ENCODE results near the gene ABCB8. TPM values are rescaled to one million over a fixed set of nuclear protein-coding genes. Genes with fewer than 3 reads are reported as not detected.

The ABCB8 gene
- 27.5 TPM for total RNA-seq

DNA sequence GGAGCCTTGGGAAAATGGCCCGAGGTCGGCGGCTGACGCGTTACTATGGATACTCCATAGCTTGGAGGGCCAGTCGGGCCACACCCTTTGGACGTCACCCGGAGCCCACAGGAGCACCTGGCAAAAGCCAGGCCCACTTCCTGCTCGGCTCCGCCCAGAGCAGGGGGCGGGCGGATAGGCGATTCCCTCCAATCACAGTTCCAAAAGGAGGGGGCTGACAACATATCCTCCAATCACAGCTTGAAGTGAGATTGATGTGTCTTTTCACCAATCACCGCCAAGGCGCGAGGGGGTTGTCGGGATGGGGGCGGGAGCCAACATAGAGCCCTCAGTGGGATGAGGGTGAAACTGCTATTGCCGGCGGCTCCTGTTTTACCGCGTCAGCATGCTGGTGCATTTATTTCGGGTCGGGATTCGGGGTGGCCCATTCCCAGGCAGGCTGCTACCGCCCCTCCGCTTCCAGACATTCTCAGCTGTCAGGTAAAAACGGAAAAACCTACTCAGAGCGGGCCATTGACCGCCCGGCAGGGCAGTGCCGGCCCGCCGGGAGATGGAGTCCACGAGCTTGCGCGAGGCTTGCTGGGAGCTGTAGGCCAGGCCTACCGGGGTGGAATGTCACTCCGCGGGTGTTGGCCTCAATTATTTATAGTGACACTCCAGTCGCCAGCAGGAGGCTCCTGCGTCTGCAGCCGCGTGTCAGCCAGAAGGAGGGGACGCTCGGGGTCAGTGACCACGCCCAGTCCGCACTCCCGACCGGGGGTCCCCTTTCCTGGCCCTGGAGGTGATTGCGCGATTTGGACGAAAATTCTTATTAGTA, at the start of gene ABCB8:
ABCB8 (plus strand) TSS at position 320 of the 817 bp plus-strand sequence; CDS start at position 386, 66 bp downstream.
- DNase-seq (ENCODE audit: low read depth in 2 of 3, low spot score in 2 of 3), result peak; percentile 93 to 99 (median 98)

DNA sequence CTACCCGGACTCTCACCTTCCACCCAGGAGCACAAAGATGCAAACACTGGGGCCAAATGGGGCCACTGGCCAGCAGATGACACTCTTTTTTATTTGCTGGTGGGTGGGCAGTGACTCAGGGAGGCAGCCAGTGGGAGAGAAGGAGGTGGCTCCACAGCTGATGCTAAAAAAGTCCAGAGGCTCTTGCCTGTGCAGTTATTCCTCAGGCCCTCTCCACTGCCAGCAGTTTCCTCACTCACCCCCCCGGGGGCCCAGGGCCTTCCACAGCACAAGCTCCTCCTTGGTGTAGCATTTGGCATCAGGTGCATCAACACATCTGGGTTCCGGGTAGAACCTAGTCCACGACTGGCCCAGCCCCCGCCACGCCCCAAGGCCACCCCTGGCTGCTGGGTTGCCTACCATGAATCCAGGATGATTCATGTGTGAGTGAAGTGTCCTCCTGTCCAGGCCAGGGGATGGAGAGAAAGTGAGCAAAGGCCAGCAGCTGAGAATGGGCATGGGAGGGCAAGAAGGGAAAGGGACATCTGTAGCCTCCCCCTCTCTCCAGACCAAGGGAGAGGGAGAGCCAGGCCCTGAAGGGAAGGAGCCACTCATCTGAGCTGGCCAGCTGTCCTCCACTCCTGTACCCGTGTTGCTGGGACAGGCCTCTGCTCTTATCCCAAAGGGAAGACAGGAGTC, 48.4 kb upstream of the ABCB8 start:
- DNase-seq (ENCODE audit: low read depth in 2 of 3, low spot score in 2 of 3), result no peak

DNA sequence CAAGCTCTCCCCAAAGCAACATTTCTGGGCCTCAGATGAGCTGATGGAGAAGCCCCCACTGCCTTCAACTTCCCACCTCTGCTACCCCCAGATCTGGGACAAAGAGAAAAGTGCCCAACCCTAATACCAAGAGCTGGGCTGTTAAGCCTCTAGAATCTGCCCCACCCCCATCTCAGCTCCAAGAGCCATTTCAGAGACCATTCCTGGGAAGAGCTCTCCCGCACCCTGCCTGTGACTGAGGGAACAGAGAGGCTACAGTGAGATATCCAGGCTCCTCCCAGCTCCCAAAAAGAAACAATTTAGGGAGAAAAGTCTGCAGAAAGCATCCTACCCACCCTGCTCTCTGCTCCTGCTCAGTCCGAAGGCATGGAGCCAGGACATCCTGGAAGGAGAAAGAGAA, 47.6 kb upstream of the ABCB8 start:
- no peak for DNase-seq (ENCODE audit: low read depth in 2 of 3, low spot score in 2 of 3)

DNA sequence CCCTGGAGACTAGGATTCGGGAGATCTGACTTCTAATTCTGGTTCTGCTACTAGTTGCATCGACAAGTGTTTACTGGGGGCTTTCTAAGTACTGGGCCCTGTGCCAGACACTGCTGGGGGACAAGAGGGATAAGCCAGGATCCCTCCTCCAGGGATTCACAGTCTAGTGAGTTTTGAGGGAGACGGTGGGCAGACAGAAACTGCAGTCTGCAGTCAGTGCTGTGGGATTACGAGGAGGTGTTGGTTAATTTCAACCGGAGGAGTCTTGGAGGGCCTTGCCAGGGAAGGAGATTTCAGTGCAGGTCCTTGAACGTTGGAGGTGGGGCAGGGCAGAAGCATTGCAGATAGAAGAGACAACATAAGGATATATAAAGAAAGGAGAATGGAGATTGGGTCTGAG, 46.6 kb upstream of the ABCB8 start:
- DNase-seq (ENCODE audit: low read depth in 2 of 3, low spot score in 2 of 3), result no peak

DNA sequence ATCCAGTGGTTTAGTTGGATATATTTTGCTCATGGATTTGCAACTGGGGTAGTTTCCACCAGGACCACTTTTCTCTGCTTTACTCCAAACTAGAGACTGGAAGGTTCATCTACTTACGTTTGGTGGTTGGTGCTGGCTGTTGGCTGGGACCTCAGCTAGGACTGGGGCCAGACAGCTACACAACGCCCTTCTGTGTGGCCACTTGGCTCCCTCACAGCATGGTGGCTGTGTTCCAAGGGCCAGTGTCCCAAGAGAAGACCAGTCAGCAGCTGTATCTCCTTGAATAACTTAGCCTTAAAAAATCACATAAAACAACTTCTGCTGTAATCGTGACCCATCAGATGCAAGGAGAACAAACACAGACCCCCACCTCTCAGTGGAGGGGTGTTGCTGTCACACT, 45.9 kb upstream of the ABCB8 start:
- no peak for DNase-seq (ENCODE audit: low read depth in 2 of 3, low spot score in 2 of 3)

DNA sequence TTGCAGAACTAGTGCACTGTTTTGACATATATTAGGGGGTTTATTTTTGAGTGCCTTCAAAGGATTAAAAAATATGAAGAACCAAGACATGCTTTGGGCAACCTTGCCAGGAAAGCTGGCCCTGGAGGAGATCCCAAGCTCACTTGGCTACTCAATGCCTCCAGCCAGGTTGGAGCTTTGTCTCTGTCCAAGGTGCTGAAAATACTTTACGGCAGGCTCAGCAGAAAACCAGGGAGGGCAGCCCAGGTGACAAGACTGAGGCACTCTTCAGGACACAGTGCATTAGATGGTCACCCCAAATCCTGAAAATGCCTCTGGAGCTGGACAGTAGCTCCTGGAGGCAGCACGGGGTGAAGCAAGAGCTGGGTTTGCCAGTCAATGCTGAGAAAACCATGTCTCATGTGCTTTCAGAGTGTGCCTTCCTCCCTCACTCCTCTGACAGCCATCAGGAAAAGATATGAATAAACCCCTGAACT, 44.3 kb upstream of the ABCB8 start:
- peak in 1 of 3 donors; percentile 67 for DNase-seq (ENCODE audit: low read depth in 2 of 3, low spot score in 2 of 3)

DNA sequence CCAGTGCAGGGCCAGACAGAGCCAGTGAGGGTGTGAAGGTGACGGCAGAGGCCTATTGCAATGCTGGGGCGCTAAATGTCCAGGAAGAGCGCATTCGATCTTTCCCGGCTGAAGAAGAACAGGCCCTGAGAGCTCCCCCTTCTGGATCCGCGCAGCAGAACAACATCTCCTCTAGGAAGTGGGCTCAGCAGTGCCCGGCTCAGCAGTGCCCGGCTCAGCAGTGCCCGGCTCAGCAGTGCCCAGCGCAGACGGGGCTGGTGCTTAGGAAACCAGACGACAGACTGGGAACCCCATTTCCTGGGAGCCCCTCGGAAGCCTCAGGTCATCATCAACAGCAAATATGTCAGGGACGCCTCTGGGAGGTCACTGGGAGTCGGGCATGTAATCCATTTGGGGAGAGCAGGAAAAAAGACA, 42.1 kb upstream of the ABCB8 start:
- DNase-seq (ENCODE audit: low read depth in 2 of 3, low spot score in 2 of 3), result peak in 1 of 3 donors; percentile 63

DNA sequence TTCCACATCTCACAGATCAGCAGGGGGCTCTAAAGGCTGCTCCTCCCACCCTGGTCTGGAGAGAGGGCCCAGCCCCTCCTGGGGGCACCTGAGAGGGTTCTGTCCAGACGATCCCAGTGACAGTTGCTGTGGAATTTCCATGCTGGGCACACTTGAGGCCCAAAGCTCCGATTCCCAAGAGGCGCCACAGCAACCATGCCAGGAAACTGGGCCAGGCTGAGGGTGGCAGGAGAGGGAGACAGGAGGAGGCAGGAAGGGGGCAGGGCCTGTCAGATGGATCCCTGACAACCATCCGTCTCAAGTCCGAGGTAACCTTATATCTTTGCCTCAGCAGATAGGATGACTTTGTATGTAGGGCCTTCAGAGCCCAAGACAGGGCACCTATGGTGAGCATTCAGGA, 41.7 kb upstream of the ABCB8 start:
- DNase-seq (ENCODE audit: low read depth in 2 of 3, low spot score in 2 of 3), result no peak

DNA sequence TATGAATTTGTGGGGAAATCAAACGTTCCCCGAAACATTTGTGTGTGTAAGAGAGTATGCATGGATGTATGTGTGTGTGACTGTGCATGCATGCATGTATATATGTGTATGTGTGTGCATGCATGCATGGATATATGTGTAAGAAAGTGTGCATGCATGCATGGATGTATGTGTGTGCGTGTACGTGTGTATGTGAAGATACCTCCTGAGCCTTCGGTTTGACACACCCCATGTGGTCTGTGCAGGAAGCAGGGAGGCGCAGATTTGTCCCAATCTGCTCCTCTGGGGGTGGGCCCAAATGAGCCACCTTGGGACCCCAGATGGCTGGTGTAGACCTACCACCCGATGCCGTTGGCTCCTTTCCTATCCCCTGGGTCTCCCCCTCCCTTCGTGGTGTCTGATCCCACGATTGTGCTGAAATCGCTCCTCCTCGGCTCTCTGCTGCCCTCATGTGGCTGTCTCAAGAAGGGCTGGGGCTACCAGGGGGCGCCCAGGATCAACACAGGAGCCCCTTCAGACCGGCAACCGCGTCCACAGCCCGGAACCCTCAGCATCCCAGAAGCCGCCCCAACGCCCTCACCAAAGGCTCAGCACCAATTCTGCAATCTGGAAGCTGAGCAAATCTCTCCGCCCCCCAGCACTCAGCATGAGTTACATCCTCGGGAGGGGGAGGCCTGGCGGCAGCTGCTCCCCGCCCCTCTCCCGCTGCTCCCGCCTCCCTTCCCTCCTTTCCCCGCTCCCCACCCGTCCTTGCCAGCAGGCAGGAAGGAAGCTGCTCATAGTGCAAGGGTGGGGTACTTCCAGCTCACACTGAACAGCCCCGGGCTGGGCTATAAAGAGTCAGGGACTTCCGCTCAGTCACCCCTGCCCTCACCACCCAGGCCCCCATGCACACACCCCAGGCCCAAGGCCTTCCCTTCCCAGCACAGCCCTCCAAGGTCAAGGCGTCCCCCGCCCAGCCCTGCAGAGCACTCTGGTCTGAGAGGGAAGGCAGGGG, 39.7 kb upstream of the ABCB8 start:
- DNase-seq (ENCODE audit: low read depth in 2 of 3, low spot score in 2 of 3), result peak in 2 of 3 donors; percentile 71 to 79

DNA sequence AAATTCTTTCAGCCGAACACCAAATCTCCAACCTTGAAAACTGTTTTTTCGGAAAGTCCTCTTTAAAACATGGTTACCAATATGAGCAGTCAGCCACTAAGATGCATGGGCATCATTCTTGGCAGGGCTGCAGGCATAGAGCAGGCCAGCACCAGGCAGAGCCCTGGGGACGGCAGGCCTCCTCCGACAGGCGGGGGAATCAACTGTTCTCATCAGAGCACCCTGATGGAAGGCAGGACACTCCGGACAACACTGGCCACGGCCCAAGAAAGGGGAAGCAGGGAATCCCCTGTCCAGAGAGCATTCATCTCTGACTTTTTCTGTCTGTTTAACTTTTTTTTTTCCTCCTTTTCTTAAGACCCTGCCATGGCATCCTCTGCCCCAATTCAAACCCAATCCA, 38.8 kb upstream of the ABCB8 start:
- no peak for DNase-seq (ENCODE audit: low read depth in 2 of 3, low spot score in 2 of 3)

DNA sequence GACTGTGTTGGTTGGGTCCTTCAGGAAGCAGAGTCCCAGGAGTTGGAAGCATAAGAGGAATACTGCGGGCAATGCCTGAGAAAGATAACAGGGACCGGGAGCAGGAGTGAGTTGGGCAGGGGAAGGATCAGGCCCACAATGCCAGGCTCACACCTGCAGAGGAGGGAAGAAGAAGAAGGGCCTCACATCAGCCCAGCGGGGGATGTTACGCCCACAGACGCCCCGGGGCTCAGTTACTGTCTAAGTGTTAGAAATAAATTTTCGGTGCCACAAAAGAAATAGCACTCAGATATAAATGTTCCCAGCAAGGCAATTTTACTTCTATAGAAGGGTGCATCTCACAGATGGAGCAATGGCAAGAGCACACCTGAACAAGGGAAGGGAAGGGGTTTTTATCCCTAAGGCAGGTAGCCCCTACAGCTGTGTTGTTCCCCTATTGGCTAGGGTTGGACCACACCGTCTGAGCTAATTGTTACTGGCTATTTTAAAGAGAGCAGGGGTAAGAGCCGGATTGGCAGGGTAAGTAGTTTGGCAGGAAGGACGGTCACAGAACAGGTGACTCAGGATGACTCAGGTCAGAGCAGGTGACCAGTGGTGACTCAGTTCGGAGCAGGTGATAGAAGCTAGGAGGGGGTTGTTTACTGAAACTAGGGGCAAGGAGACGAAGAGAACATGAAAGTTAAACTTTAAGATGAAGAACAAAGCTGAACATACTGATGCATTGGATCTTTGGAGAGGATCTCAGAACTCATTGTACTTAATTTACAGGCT, 37.6 kb upstream of the ABCB8 start, which contains the start of gene NOS3:
NOS3 (plus strand) TSS at position 602 of the 771 bp plus-strand sequence. CDS start 2,787 bp downstream, outside the sequence.
- DNase-seq (ENCODE audit: low read depth in 2 of 3, low spot score in 2 of 3), result no peak

DNA sequence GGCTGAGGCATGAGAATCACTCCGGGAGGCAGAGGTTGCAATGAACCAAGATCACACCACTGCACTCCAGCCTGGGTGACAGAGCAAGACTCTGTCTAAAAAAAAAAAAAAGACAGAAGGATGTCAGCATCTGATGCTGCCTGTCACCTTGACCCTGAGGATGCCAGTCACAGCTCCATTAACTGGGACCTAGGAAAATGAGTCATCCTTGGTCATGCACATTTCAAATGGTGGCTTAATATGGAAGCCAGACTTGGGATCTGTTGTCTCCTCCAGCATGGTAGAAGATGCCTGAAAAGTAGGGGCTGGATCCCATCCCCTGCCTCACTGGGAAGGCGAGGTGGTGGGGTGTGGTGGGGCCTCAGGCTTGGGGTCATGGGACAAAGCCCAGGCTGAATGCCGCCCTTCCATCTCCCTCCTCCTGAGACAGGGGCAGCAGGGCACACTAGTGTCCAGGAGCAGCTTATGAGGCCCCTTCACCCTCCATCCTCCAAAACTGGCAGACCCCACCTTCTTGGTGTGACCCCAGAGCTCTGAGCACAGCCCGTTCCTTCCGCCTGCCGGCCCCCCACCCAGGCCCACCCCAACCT, 36.1 kb upstream of the ABCB8 start:
- DNase-seq (ENCODE audit: low read depth in 2 of 3, low spot score in 2 of 3), result no peak

DNA sequence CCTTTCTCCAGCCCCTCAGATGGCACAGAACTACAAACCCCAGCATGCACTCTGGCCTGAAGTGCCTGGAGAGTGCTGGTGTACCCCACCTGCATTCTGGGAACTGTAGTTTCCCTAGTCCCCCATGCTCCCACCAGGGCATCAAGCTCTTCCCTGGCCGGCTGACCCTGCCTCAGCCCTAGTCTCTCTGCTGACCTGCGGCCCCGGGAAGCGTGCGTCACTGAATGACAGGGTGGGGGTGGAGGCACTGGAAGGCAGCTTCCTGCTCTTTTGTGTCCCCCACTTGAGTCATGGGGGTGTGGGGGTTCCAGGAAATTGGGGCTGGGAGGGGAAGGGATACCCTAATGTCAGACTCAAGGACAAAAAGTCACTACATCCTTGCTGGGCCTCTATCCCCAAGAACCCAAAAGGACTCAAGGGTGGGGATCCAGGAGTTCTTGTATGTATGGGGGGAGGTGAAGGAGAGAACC, 35.4 kb upstream of the ABCB8 start:
- DNase-seq (ENCODE audit: low read depth in 2 of 3, low spot score in 2 of 3), result peak in 1 of 3 donors; percentile 46

DNA sequence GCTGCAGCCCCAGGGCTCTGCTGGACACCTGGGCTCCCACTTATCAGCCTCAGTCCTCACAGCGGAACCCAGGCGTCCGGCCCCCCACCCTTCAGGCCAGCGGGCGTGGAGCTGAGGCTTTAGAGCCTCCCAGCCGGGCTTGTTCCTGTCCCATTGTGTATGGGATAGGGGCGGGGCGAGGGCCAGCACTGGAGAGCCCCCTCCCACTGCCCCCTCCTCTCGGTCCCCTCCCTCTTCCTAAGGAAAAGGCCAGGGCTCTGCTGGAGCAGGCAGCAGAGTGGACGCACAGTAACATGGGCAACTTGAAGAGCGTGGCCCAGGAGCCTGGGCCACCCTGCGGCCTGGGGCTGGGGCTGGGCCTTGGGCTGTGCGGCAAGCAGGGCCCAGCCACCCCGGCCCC, 34.7 kb upstream of the ABCB8 start:
- no peak for DNase-seq (ENCODE audit: low read depth in 2 of 3, low spot score in 2 of 3)

DNA sequence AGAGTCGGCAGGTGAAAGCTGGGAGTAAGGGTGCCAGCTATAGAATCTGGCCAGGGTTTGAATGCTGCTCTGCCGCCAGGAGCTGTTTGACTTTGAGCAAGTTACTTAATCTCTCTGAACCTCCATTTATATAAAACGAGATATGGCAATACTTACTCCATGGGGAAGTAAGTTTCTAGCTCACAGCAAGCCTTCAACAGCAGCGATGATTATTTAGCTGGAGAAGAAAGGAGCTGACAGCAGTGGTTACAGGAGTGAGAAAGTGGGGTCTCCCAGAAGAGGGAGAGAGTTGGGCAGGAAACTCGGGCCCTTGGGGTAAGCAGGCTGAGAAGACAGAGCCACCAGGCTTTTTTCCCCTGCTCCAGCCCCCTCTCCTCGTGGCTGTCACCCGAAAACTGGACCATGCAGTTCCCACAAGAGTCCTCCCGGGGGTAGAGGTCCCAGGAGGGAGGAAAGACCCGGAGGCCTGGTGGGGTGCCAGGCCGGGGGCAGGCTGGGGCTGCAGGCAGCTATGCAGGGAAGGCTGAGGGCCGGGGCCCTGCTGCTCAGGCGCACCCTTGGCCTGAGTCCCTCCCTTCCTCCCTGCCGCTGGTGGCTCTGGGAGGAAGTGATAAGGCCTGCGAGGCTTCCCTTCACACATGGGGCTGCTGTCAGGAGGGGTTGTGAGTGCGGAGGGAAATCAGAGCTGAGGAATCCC, 34.0 kb upstream of the ABCB8 start:
- DNase-seq (ENCODE audit: low read depth in 2 of 3, low spot score in 2 of 3), result peak in 2 of 3 donors; percentile 89 to 94

DNA sequence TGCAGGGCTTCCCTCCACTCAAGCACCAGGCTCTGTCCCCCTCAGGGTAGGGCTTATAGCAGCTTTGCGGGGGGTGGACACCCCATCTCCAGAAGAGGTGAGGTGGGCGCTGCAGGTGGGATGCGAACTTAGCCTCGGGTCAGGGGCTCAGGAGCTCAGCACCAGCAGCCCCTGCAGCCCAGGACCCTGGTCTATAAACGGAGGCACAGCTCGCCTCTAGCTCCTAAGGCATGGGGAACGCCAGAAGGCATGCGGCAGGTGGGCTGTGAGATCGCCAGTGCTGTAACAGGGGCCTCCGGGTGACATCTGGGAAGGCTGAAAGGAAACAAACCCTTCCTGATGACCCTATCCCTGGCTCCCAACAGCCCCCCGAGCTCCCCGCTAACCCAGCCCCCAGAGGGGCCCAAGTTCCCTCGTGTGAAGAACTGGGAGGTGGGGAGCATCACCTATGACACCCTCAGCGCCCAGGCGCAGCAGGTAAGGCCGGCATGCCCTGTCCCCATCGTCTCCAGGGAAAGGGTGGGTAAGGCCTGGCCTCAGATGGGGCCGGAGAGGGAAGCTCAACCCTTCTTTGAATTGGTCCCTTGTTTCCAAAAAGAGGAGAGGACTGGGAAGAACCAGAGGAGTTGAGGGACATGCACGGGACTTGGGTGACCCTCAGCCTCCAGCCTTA, 33.3 kb upstream of the ABCB8 start:
- no peak for DNase-seq (ENCODE audit: low read depth in 2 of 3, low spot score in 2 of 3)

DNA sequence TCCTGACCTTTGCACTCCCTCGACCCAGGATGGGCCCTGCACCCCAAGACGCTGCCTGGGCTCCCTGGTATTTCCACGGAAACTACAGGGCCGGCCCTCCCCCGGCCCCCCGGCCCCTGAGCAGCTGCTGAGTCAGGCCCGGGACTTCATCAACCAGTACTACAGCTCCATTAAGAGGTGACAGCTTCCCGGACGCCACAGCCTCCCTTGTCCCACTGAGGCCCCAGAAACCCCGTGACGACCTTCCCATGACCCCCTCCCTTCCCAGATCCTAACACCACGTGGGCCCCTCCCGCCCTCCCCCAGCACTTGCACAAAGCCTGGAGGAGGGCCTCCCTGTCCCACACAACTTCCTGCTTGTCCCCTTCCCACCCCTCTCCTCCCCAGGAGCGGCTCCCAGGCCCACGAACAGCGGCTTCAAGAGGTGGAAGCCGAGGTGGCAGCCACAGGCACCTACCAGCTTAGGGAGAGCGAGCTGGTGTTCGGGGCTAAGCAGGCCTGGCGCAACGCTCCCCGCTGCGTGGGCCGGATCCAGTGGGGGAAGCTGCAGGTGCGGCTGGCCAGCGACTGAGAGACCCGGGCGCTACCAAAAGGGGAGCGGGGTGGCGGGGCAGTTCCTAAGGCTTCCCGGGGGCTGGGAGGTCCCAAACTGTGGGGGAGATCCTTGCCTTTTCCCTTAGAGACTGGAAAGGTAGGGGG, 31.7 kb upstream of the ABCB8 start:
- DNase-seq (ENCODE audit: low read depth in 2 of 3, low spot score in 2 of 3), result no peak
